Right kidney (tissue), 1 donor: ENCODE measurements around the gene HNRNPA1.
"Not testable (repeated sequence)": the region's sequence is repeated elsewhere in the genome, so short reads cannot be mapped to it uniquely, and the experiment has no call there.

Experiments used
- DNase-seq: peaks from one replicate; pipeline ENCODE4 v3.0.0-alpha.2; 2016

HNRNPA1 gene

DNA sequence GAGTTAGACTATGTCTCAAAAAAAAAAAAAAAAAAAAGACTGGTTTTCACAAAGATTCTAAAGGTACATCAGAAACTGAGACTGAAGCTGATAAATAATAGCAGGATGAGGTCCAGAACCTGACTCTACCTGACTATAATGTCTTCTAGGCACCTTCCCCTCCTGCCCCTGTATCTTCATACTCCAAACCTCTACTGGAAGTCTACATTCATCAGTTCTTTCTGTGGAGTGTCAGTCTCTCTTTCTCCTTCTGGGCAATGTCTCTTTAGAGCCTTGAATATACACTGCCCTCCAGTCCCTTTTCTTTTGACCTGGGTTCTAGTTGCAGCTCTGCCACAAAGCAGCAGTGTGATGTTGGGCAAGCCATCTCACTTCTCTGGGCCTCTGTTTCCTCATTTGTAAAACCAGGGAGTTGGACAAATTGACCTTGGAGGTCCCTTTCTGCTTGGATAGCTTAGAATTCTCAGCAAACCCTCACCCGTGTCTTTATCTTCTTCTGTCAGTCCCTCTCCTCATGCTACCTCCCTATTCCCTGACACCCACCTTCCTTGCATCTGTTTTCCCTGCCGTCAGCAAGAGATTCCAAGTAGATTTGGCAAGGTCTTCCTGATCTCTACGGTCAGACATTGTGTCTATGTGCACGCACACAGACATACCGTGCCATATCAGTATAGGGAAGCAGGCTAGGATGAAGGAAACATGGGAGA, 16.0 kb downstream of the HNRNPA1 start:
- DNase-seq, result no peak

GRCh38 chr12:54298904-54299303, 18.4 kb downstream of the HNRNPA1 start:
- no peak for DNase-seq

- no peak for DNase-seq
Measured at GRCh38 chr12:54299515-54300224, 19.1 kb downstream of the HNRNPA1 start.

GRCh38 chr12:54300225-54300731, 19.8 kb downstream of the HNRNPA1 start:
- DNase-seq, result no peak

DNA sequence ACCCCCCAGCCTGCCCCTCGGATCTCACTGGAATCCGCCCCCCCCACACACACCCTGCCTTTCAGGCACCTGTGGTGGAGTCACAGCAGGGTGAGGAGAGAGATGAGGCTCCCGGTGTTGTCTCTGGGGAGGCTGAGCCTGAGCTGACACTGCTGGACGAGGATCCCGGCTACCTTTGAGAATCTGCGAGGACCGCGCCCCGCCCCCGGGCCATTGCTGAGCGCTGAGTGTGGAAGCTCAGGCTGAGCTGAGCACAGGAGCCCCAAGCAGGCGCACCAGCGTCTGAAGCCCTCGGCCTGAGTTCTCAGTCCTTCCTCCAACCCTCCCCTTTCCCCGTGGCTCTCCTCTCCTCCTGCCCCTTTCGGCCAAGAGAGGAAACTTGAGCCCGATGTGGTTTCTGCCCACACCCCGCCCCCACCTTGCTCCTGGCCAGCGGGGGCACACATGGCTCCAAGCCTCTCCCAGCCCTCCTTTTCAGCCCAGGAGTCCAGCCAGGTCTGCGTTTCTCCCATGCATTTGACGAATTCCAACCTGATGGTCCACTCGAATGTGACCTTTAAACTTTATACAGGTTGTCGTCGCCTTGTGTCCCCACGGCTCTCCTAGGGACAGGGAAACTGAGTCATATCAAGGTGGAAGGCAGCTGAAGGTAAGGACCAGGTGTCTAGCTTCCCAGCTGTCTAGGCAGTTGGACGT, 20.4 kb downstream of the HNRNPA1 start, which contains the start of gene NFE2:
TSS of gene NFE2 (minus strand) at position 284 of the 696 bp plus-strand sequence. CDS start 5,767 bp downstream, outside the sequence.
- DNase-seq, result peak; percentile 69

- DNase-seq, result no peak
Measured at GRCh38 chr12:54301428-54302048, 21.0 kb downstream of the HNRNPA1 start.

DNA sequence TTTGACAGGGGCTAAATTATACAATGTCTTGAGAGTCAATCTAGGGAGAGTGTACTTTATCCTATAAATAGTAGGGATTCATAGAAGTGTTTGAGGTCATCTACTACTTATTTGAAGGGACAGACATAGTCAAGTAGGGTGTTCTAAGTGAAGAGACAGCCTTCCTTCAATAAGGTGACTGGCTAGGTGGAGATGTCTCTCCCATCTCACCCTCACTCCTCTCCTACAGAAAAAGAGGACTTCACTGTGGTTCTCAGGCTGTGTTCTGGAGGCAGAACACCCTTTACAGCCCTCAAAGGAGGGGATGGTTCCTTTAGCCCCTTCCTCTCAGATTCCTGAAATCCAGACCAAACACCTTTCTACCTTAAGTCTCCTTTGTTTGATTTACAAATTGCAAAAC, 23.1 kb downstream of the HNRNPA1 start:
- DNase-seq, result no peak

DNA sequence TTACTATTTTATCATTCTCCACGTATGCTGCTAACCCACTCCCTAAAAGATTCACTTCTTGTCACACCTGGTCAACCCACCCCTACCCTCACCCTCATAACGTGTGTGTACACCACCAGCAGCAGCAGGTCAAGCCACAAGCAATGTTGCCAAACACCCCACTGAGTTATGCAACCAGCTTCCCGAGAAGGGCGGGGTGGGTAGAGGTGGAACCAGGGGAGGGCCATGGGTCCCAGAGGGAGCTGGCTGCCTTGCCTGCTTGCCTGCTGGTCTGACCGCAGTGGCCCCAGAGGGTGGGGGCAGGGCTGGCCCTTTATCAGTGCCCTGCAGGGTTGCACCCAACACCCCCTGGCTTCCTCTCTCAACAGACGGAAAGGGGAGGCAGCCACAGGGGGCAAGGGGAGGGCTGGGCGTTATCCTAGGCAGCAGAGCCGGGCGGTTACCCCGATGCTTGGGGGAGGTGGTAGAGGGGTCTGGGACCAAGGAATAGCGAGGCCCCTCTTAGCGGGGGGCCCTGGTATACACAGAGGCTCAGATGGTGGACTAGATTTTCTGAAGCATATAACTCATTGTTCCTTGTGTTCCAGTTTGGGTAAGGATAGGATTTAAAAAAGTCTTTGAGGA, 23.8 kb downstream of the HNRNPA1 start:
- no peak for DNase-seq

- no peak for DNase-seq
Measured at GRCh38 chr12:54306925-54307741, 26.6 kb downstream of the HNRNPA1 start.

- DNase-seq, result no peak
Measured at GRCh38 chr12:54311051-54311450, 30.5 kb downstream of the HNRNPA1 start.

DNA sequence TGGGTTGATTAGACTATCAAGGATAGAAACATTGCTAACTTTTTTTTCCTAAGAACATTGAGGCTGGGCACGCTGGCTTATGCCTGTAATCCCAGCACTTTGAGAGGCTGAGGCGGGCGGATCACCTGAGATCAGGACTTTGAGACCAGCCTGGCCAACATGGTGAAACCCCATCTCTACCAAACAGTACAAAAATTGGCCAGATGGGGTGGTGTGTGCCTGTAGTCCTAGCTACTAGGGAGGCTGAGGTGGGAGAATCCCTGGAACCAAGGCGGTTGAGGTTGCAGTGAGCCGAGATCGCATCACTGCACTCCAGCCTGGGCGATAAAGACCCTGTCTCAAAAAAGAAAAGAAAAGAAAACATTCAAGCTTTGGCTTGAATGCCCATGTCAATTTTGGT, 31.8 kb downstream of the HNRNPA1 start:
- not testable (repeated sequence) for DNase-seq

DNA sequence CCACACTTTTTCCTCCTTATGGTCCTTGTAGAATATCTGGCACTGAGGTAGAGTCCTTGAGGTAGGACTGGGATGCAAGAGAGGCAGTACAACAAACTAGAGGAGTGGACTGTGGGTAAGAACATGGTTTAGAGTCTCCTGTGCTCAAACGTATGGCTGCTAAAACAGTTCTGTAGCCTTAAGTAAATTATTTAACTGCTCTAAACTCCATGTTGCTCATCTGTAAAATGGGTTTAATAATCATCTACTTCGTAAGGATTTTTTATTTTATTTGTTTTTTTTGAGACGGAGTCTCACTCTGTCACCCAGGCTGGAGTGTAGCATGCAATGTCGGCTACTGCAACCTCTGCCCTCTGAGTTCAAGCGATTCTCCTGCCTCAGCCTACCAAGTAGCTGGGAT, 40.8 kb downstream of the HNRNPA1 start:
- no peak for DNase-seq

DNA sequence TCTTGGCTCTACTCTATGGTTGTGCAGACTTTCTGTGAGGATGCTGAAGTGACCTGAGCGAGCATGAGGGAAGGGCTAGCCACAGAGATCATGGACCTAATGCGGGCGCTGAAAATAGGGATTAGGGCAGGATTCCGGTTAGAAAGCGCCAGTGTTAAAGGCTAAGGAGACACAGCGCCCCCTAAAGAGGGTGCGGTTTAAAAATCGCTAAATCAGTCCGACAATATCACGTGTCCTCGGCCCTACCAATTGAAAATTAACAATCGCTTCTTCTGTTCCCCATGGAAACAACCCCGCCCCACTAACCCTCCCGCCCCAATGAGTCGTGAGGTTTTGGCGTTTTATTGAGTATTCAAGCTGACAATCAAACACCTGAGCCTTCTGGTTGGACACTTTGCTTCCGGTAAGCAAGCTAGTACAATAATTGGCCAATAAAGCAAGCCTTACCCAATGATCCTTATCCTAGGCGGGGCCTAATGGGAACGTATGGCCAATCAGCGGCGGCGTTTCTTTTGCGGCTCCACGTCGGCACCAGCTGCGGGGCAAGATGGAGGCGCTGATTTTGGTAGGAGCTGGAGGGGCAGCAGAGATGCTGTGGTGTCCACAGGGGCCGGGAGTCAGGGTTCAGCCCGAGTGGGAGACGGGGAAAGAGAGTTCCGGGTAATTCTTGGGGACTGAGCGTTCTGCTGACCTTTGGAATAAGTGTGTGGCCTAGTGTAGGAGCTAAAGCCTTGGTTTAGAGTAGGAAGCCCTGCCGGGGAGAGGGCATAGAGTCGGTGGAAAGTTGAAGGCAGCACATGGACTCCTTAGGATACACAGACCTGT, 44.3 kb downstream of the HNRNPA1 start, which contains the start of gene COPZ1:
TSS of gene COPZ1 (plus strand) at position 515 of the 825 bp plus-strand sequence. CDS start at position 548, 33 bp downstream.
- DNase-seq, result peak; percentile 94

DNA sequence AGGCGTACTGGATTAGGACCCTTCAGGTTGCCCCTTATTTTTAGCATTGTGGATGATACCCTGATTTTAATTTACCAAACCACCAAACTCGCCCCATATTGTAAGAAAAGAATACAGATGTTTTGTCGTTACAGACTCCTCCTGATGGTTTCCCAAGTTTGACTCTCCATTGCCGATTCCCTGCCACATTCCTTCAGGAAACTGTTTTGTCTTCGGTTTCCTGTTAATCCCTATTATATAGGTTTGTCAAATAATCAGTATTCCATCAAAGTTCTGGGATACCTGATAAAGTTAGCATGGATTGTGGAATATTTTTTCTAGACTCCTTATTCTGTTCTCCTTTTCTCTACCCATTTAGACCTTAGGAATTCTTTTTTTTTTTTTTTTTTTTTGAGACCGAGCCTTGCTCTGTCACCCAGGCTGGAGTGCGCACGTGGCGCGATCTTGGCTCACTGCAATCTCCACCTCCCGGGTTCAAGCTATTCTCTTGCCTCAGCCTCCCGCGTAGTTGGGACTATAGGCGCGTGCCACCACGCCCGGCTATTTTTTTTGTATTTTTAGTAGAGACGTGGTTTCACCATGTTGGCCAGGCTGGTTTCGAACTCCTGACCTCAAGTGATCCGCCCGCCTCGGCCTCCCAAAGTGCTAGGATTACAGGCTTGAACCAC, 45.0 kb downstream of the HNRNPA1 start:
- peak; percentile 52 for DNase-seq

- DNase-seq, result no peak
Measured at GRCh38 chr12:54328595-54329337, 48.2 kb downstream of the HNRNPA1 start.

DNA sequence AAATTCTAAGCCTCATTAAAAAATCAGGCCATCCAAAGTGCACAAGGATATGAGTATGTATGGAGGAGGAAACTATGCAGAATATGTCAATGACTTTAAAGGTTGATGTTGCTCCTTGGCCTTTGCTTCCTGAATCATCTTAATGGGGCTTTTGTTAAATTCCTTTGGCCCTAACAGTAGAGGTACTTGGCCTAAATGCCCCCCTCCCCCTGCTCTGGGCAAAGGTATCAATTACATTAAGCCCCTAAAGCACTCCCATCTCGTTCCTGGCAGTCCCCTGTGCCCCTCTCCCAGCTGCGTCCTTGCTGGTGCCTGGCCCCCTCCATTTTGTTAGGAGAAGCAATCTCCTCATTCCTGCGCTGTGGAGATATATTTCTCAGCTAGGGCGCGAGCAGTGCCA, 49.2 kb downstream of the HNRNPA1 start:
- no peak for DNase-seq

- no peak for DNase-seq
Measured at GRCh38 chr12:54330442-54330841, 49.9 kb downstream of the HNRNPA1 start.

GRCh38 chr12:54331461-54331860, 50.9 kb downstream of the HNRNPA1 start:
- DNase-seq, result no peak
